ENCODE data around the gene RNF133.

DNA sequence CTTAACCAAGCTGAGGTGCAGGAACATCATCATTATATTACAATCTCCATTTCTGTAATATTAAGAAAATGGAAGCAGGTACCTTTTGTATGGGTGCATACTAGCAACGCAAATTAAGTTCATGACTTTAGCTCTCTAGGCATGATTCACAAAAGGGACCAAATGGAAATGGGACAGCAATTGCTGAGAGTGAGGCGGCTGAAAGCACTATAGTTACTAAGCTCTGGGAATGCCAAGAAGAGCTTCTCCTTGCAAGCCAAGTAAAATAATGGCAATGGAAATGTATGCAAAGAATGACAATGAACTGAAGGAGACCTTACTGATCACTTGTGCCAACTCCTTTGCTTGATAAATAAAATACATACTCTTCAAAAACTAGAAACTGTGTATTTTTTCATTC is 40.0 kb upstream of the RNF133 start:
- TF ChIP-seq, protein P1, sequence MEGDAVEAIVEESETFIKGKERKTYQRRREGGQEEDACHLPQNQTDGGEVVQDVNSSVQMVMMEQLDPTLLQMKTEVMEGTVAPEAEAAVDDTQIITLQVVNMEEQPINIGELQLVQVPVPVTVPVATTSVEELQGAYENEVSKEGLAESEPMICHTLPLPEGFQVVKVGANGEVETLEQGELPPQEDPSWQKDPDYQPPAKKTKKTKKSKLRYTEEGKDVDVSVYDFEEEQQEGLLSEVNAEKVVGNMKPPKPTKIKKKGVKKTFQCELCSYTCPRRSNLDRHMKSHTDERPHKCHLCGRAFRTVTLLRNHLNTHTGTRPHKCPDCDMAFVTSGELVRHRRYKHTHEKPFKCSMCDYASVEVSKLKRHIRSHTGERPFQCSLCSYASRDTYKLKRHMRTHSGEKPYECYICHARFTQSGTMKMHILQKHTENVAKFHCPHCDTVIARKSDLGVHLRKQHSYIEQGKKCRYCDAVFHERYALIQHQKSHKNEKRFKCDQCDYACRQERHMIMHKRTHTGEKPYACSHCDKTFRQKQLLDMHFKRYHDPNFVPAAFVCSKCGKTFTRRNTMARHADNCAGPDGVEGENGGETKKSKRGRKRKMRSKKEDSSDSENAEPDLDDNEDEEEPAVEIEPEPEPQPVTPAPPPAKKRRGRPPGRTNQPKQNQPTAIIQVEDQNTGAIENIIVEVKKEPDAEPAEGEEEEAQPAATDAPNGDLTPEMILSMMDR (conservative IDR thresholded peaks at IDR 0.05; ENCODE audit: low read depth, low read length), result no peak
- no peak for TF ChIP-seq EZH2 (IDR thresholded peaks at IDR 0.05; ENCODE audit: low read length, unreplicated experiment)

All from PC-3 (cell line).